ENCODE results near the gene TAPT1. TPM values are rescaled to one million over a fixed set of nuclear protein-coding genes. Genes with fewer than 3 reads are reported as not detected.
"Not testable (repeated sequence)": the region's sequence is repeated elsewhere in the genome, so short reads cannot be mapped to it uniquely, and the experiment has no call there.

Gene TAPT1, protein sequence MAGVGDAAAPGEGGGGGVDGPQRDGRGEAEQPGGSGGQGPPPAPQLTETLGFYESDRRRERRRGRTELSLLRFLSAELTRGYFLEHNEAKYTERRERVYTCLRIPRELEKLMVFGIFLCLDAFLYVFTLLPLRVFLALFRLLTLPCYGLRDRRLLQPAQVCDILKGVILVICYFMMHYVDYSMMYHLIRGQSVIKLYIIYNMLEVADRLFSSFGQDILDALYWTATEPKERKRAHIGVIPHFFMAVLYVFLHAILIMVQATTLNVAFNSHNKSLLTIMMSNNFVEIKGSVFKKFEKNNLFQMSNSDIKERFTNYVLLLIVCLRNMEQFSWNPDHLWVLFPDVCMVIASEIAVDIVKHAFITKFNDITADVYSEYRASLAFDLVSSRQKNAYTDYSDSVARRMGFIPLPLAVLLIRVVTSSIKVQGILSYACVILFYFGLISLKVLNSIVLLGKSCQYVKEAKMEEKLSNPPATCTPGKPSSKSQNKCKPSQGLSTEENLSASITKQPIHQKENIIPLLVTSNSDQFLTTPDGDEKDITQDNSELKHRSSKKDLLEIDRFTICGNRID
- 21.8 TPM for polyA plus RNA-seq

DNA sequence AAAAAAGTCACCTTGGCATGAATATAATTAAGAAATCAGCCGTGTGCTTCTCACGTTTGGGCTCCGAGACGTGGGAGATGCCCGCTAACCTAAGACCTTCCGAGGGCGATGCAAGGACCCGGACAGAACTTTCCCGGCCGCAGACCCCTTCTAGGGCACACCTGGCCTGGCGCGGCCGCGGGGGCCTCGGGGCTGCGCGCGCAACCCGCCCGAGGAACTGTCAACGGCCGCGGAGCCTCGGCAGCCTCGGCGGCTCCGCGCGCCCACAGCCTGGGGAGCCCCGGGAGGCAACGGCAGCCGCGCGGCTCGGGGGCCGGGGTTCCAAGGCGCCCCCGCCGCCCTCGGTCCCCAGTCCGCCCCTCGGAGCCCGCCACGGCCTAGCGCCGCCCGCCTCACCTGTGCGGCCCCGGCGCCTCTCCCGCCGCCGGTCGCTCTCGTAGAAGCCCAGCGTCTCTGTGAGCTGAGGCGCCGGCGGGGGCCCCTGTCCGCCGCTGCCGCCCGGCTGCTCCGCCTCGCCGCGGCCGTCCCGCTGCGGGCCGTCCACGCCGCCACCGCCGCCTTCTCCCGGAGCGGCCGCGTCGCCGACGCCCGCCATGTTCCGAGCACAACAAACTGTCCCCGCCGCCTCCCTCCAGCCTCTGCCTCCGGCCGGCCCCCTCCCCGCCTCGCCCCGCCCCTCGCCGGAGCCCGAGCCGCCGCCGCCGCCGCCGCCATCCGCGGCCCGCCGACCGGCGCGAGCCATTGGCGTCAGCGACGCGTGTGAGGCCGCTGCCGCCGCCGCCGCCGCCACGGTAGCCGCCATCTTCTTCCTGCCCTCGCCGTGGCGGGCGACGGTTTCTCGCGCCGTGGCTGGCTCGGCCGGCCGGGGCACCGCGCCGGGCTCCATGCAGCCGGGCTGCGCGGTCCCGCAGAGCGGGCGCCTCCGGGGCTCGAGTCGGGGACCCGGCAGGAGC, at the start of gene TAPT1:
TSS of gene TAPT1 (minus strand) at position 609 of the 953 bp plus-strand sequence. CDS start at position 595, 14 bp downstream.
- Mint-ChIP-seq H3K27me3 (no peaks in the 10 kb centered on the region), H3K4me1 (peaks cover 42 to 58% (median 48%) of the 10 kb centered on the region in 3 donors), H3K9me3 (no peaks in the 10 kb centered on the region), H3K4me3 (peak within 1 kb of the TSS; percentile 94 to 98 (median 96)), H3K27ac (peak within 1 kb of the TSS; percentile 91 to 98 (median 97)), H3K36me3 (no peaks in the 10 kb centered on the region)

DNA sequence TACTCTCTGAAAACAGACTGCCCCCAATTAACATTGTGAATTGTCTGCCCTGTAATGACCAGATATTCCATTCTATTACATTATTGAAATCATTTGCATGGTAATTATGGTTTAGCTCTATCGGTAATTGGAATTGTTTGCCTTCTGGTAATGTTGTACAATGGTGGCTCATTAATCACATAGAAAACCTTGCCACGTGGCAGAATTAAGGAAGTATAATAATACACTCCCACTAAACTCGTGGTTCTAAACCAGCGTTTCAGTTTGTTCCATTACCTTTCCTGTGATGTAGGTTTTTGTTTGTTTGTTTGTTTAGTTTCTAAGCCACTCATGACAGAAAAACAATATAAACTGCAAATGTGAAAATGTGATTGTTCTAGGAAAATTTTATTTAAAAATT, 45.1 kb upstream of the TAPT1 start:
- H3K4me3 Mint-ChIP-seq = no peak overlapping the region
- H3K4me1 Mint-ChIP-seq = peaks cover 0 to 4% (median 2%) of the 10 kb centered on the region in 3 donors
- peaks cover 3 to 5% (median 4%) of the 10 kb centered on the region in 3 donors for H3K9me3 Mint-ChIP-seq
- H3K36me3 Mint-ChIP-seq = peaks cover 5% of the 10 kb centered on the region
- no peak overlapping the region for H3K27ac Mint-ChIP-seq
- H3K27me3 Mint-ChIP-seq = peaks cover 2% of the 10 kb centered on the region

DNA sequence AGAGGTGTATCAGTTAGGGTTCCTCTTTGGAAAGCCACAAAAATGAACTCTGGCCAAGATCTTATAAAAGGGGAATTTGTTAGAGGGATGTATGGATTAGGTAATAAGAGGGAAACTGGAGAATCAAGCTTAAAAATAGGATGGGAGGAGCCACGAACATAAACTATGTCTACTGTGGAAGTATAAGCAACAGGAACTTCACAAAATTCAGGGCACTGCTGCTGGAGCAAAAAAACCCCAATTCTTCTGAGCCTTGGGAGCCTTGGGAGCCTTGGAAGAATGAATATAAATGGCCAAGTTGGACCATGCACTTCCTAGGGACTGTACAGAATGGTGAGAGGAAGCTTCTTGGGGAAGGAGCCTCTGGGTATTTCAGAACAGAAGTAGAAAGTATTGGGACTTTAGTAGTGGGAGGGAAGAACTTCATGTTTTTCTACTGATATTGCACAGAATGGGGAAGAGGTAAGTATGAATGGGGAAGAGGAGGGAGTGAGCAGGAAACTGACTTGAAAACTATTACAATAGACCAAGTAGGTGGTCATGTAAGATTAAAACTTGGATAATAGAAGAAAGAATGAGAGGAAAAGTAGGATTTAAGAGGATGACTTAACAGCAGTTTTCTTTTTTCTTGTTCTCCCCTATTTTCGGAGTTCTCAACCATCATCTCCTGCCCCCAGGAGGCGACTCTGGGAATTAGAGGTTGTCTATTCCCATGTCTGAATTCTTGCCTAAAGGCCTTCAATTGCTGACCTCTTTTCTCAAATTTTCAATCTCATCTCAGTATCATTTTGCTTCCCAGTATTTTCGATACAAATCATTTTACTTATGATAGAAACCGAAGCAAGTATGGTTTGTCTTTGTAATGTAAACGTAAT, 44.4 kb upstream of the TAPT1 start:
- no peak overlapping the region for H3K27ac Mint-ChIP-seq
- no peak overlapping the region for H3K4me3 Mint-ChIP-seq
- peaks cover 3% of the 10 kb centered on the region for H3K36me3 Mint-ChIP-seq
- peaks cover 2% of the 10 kb centered on the region for H3K27me3 Mint-ChIP-seq
- peaks cover 0 to 4% (median 2%) of the 10 kb centered on the region in 3 donors for H3K4me1 Mint-ChIP-seq
- no peaks in the 10 kb centered on the region for H3K9me3 Mint-ChIP-seq

DNA sequence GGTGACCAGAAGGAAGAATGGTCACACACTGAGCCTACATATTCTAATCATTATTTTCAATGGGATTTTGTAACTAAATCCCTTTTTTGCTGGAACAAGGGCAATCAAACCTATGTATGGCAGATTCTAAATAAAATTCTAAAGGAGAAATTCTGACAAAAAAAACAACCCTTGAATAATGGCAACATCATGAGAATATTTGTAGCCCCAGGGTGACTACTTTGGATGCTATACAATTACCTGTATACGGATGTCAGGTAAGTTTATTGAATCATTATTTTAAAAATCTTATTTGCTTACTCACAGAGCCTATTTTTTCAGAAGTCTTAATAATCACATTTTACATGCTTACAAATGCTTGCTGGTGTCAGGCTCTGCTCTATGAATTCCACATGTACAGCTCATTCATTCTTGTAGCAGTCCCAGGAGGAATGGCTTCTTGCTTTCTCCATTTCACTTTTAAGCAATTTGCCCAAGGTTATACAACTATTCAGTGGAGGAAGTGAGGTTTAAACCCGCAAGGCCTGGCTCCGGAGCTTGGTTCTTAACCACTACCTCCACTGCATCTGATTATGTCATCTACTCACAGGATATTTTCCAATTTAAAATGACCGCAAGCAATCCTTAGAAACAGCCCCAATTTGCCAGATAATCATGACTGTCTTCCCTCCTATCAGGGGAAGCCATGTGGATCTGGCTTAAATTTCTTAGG, 43.6 kb upstream of the TAPT1 start:
- H3K27ac Mint-ChIP-seq, H3K4me3 Mint-ChIP-seq, H3K9me3 Mint-ChIP-seq, H3K4me1 Mint-ChIP-seq, H3K27me3 Mint-ChIP-seq, H3K36me3 Mint-ChIP-seq: not testable (repeated sequence)

DNA sequence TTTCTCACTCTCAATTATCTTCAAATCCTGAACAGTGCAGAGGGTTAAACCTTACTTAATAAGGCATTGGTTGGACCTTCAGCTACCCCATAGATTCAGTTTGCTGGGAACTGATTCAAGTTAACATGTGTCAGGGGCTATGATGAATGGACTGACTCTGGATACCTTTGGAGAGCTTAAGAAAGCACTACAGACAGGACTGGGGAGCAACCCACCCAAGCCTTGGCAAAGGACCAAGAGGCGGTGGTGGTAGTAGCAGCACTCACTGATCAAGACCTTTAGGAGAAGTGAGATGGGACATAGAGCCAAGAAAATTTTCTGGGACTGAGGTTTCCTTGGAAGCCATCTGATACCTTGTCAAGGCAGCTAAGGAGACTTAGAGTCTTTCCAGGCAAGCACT, 43.0 kb upstream of the TAPT1 start:
- H3K27me3 Mint-ChIP-seq = no peaks in the 10 kb centered on the region
- H3K4me1 Mint-ChIP-seq = peaks cover 2 to 7% (median 3%) of the 10 kb centered on the region in 3 donors
- no peak overlapping the region for H3K27ac Mint-ChIP-seq

DNA sequence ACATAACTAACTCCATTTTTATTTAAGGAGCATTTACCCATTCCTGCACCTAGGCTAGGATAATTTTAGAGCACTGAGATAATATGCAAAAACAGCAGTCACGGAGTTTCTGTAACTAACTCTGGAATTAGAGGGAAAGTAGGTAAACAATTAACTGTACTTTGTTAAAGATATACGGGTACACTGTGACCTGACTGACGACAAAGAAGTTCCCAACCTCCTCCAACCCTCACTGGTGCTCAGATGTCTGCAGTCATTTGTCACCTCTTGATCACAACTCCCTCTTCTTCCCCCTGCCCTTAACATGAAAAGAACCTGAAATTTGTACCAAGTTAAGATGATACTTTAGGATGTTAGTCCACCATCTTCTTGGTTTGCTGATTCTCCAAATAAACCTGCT, 42.0 kb upstream of the TAPT1 start:
- no peak overlapping the region for H3K4me3 Mint-ChIP-seq
- H3K27me3 Mint-ChIP-seq = no peaks in the 10 kb centered on the region
- H3K9me3 Mint-ChIP-seq = no peaks in the 10 kb centered on the region
- H3K27ac Mint-ChIP-seq = no peak overlapping the region
- peaks cover 2 to 7% (median 3%) of the 10 kb centered on the region in 3 donors for H3K4me1 Mint-ChIP-seq
- peaks cover 6% of the 10 kb centered on the region for H3K36me3 Mint-ChIP-seq

More for the DNA sequence above, 43.0 kb upstream of the TAPT1 start:
- Mint-ChIP-seq H3K9me3 (no peaks in the 10 kb centered on the region), H3K4me3 (no peak overlapping the region), H3K36me3 (peaks cover 6% of the 10 kb centered on the region)

DNA sequence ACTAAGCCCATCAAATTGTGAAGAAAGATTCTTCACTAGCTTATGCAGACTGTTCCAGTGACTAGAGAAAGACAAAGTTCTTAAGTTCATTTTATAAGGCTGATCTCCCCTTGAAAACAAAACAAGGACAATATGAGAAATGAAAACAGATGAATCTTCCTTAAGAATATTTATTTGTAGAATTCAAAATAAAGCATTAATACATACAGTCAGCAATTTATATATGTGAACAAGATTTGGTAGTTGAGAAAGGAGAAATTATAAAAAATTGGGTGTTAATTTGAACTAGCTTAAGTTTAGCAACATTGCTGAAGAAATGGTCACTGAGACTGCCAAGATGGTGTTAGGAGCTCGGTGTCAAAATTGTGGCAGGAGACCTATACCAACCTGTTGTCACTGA, 41.4 kb upstream of the TAPT1 start:
- no peaks in the 10 kb centered on the region for H3K27me3 Mint-ChIP-seq
- H3K27ac Mint-ChIP-seq = no peak overlapping the region
- peaks cover 2 to 11% (median 6%) of the 10 kb centered on the region in 3 donors for H3K4me1 Mint-ChIP-seq
- peaks cover 6% of the 10 kb centered on the region for H3K36me3 Mint-ChIP-seq
- H3K9me3 Mint-ChIP-seq = no peaks in the 10 kb centered on the region
- H3K4me3 Mint-ChIP-seq = no peak overlapping the region

DNA sequence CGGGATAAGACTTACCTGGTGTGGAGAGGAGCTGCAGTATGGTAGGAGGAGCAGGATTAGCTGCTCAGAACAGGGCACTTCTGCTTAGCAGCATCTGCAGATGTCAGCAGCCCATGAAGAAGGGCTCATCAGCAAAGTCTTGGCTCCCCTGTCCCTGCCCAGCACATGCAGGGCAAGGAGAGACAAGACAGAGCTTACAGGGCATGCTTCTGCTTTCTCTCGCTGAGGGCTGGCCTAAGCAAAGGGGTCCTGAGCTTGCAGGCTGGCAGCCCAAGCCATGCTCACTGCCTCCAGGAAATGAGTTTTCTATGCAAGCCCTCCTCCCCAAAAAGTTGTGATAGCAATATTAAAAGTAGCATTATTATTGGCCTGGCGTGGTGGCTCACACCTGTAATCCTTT, 39.5 kb upstream of the TAPT1 start:
- Mint-ChIP-seq H3K4me3 (no peak overlapping the region), H3K4me1 (peaks cover 9 to 20% (median 15%) of the 10 kb centered on the region in 3 donors), H3K27ac (no peak overlapping the region), H3K9me3 (no peaks in the 10 kb centered on the region), H3K36me3 (peaks cover 3% of the 10 kb centered on the region), H3K27me3 (no peaks in the 10 kb centered on the region)

DNA sequence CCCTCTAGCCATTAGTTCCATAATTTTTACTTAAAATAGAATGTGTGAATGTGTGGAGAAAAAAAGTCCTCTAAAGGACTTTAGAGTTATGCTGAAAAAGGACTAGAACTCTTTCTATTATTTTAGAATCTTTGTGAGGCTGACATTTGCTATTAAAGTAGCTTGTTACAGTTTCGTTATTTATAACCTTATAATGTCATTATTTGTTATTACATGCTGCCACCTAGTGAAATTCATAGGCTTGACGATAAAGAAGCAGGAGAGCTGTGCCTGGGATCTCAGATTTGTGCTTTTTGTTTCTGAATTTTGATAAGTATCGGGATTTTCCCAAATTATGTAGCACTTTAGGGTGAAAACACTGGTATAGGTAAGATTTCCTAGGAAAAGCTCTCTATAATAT, 38.5 kb upstream of the TAPT1 start:
- Mint-ChIP-seq H3K27me3 (no peaks in the 10 kb centered on the region), H3K4me3 (no peak overlapping the region), H3K4me1 (peaks cover 9 to 19% (median 15%) of the 10 kb centered on the region in 3 donors), H3K36me3 (peaks cover 3% of the 10 kb centered on the region), H3K9me3 (no peaks in the 10 kb centered on the region), H3K27ac (no peak overlapping the region)

DNA sequence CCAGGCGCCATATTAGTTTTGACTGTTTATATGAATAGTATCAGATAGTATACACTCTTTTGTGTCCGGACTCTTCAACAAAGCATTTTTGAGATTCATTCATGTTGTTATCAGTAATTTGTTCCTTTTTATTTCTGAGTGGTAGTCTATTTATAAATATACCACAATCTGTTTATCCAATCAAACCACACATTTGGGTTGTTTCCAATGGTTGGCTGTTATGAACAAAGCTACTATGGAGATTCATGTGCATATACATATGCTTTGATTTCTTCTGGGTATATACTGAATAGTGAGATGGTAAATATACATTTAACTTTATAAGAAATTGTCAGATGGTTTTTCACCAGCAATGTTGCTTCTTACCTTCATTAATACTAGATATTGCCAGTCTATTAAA, 36.8 kb upstream of the TAPT1 start:
- H3K4me3 Mint-ChIP-seq = no peak overlapping the region
- H3K27me3 Mint-ChIP-seq = no peaks in the 10 kb centered on the region
- H3K36me3 Mint-ChIP-seq = peaks cover 3% of the 10 kb centered on the region
- peaks cover 10 to 19% (median 15%) of the 10 kb centered on the region in 3 donors for H3K4me1 Mint-ChIP-seq
- H3K9me3 Mint-ChIP-seq = no peaks in the 10 kb centered on the region
- no peak overlapping the region for H3K27ac Mint-ChIP-seq

DNA sequence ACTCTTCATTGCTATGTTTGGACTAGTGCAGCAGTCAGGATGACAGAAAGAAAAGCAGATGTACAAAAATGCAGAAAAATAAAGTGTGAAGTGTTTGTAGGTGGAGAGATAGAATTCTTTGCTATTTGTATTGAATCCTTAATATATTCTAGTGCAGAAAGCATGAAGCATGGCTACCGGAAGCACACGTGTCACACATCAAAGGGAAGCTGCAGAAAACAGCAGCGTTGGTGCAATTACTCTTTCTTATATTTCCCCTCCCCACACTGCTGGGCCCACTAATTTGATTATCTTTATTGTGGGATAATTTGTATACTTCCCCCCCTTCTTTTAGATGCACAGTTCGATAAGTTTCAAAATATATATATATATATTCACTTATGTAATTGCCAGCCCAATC, 35.9 kb upstream of the TAPT1 start:
- H3K9me3 Mint-ChIP-seq = no peaks in the 10 kb centered on the region
- no peak overlapping the region for H3K27ac Mint-ChIP-seq
- H3K36me3 Mint-ChIP-seq = peaks cover 3% of the 10 kb centered on the region
- peaks cover 10 to 19% (median 15%) of the 10 kb centered on the region in 3 donors for H3K4me1 Mint-ChIP-seq
- no peaks in the 10 kb centered on the region for H3K27me3 Mint-ChIP-seq
- H3K4me3 Mint-ChIP-seq = no peak overlapping the region

DNA sequence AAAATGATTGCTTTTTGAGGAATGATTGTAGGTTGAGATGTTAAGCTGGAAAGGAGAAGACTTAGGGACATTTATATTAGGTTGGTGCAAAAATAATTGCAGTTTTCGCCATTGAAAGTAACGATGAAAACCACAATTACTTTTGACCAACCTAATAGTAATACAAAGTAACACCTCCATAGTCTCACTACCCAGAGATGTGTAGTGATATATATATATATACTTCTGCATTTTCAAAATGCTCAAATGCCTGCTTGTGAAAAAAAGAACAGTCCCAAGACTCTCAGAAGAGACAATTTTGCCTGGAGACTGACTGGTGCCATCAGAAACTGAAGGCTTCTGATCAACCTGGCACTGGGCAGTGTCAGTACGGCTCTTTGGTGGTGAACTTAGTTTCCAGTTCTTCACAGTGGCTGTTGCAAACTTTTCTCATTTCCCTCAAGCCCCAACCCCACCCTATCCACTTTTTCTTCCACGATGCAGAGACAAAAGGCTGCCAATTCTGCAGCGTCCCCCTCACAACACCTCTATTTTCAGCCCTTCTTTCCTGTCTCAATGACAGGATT, 35.1 kb upstream of the TAPT1 start:
- peak overlapping the region in 1 of 4 donors; percentile 73 for H3K4me3 Mint-ChIP-seq
- no peaks in the 10 kb centered on the region for H3K27me3 Mint-ChIP-seq

DNA sequence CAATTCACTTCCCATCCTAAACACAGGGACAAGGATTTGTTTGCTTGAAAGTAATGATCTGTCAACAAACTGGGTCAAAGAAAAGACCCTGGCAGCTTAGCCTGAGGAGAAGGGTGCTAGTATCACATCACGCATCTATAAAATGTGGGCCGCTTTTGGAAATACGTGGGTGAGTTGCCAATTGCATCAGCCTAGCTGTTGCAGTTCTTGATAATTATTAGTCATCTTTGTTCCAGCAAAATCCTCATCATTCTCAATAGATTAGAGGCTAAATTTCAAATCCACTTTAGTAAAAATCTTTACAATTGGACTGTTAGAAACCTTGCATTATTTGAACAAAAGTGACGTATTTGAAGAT, 33.6 kb upstream of the TAPT1 start:
- no peaks in the 10 kb centered on the region for H3K9me3 Mint-ChIP-seq
- H3K4me3 Mint-ChIP-seq = no peak overlapping the region
- no peak overlapping the region for H3K27ac Mint-ChIP-seq
- H3K4me1 Mint-ChIP-seq = peaks cover 9 to 17% (median 13%) of the 10 kb centered on the region in 3 donors
- peaks cover 3% of the 10 kb centered on the region for H3K36me3 Mint-ChIP-seq
- no peaks in the 10 kb centered on the region for H3K27me3 Mint-ChIP-seq

More for the DNA sequence above, 35.1 kb upstream of the TAPT1 start:
- Mint-ChIP-seq H3K9me3 (no peaks in the 10 kb centered on the region), H3K27ac (no peak overlapping the region), H3K4me1 (peaks cover 10 to 19% (median 15%) of the 10 kb centered on the region in 3 donors), H3K36me3 (peaks cover 3% of the 10 kb centered on the region)

Measured in IgD-negative memory B cell (primary cell).